Anterior cingulate cortex (tissue), 58 donors: Measurements from ENCODE around the gene CRYL1.
A peak's percentile ranks its signal among the peaks of the same experiment; 100 is the strongest.

Experiments used
- DNase-seq, 58 donors: peaks; one replicate each; lab custom pipeline; 2025; lab: John Stamatoyannopoulos, UW

CRYL1 gene

GRCh38 chr13:20389696-20390525 lies 135.7 kb downstream of the CRYL1 start:
- DNase-seq = no peak

DNA sequence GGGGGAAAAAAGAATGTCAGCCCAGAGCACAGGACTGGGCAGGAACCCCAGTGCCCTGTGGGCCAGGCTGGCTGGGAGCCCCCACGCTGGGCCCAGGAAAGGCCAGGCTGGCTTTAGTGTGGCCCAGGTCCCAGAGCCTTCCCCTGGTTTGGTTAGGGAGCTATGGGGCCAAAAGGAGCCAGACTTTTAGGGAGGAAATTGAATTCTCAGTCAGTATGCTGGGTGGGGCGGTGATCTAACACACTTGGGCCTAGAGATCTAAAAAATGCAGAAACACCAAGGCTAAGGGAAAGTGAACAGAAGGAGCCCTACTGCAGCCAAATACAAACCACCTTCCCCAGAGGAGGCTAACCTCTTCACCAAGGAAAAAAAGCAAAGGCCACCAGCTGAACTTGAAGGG lies 137.5 kb downstream of the CRYL1 start:
- DNase-seq = no peak

GRCh38 chr13:20387441-20387971 lies 138.2 kb downstream of the CRYL1 start:
- no peak for DNase-seq

DNA sequence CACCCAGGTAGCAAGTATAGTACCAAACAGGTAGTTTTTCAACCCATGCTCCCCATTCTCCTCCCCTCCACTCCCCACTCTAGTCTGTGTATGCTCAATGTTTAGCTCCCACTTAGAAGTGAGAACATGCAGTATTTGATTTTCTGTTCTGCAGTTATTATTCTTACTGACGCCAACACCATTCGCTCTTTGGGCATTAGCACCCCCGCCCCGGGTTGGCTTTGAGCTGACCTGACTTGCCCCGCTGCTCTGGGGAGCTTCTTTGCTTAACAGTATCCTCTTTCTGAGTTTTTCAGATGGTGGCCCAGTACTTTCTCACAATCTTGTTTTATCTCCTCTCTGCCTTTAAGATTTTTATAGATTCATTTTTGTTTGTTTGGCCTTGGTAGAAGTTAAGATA lies 138.7 kb downstream of the CRYL1 start:
- DNase-seq = no peak

DNA sequence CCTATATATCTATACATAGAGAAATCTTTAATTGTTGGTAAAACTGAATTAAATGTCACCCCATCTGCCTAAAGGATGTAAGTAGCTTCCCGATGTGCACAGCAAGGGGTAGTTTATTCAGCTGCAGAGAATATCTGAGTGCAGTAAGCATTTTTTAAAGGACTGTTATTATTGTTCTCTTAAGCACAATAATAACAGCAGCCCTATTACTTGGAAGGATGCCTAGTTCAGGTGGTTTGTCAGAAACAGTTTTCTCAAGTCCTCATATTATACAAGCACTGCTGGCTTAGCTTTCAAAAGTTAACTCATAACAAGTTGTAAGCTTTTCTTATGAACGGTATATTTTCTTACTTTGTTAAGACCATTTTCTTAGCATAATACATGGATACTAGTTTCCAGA lies 142.6 kb downstream of the CRYL1 start:
- no peak for DNase-seq

GRCh38 chr13:20381401-20381800 lies 144.3 kb downstream of the CRYL1 start:
- no peak for DNase-seq

GRCh38 chr13:20378721-20379120 lies 146.9 kb downstream of the CRYL1 start:
- DNase-seq = no peak

DNA sequence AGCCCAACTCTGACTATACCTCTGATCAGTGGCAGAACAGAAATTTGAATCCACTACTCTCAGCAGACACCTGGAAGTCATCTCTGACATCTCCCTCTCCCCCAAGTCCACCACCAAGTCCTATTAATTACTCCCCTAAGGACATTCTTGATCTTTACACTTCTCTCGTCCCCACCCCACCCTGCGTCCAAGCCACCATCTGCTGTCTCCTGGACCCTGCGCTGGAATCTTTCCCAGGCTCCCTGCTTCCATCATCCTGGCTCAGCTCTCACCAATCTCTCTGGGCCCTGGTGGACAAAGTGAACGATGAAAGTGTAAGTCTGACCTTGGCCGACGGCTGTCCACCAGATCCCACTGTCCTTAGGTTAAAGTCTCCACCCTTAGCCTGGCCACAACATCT lies 147.9 kb downstream of the CRYL1 start:
- no peak for DNase-seq

DNA sequence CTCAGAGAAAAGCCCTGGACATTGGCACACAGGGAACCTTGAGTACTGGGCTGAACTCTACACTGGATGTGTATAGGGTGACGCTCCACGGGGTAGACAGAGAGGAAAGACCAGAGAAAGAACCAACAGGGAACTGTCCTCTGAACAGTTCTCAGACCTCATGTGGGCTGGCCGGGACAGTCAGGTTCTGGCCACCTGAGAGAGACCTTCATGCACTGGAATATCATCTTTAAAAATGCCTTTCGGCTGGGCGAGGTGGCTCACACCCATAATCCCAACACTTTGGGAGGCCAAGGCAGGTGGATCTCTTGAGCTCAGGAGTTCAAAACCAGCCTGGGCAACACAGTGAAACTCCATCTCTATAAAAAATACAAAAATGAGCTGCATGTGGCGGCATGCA lies 149.8 kb downstream of the CRYL1 start:
- no peak for DNase-seq

GRCh38 chr13:20373861-20374260 lies 151.8 kb downstream of the CRYL1 start:
- no peak for DNase-seq

- no peak for DNase-seq
These were observed 153.8 kb downstream of the CRYL1 start for GRCh38 chr13:20371825-20372224.

DNA sequence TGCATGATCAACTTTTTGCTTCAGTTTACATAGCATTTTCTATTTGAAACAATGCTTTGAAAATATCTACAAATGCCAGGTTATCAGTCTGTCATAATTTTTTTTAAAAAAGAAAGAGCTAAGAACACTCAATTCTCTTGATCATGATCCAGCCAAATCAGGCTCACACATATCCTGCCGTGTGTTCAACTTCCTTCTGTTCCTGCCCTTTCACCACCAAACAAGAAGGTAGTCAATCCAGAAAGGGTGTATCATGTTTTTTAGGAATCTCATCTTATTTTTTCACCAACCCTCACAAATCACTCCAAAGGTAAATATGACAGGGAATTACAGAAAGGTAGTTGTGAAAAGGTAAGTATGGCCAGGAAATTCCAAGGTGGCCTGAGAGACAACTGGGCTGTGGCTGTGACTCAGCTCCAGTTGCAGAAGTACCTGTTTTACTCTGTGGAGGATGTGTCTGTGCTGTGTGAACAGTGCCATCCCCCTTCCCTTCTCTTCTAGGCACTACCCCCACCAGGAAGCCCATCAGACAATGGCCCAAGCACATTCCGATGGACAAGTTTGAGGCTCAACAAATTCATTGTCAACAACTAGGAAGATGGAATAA lies 154.7 kb downstream of the CRYL1 start:
- no peak for DNase-seq

DNA sequence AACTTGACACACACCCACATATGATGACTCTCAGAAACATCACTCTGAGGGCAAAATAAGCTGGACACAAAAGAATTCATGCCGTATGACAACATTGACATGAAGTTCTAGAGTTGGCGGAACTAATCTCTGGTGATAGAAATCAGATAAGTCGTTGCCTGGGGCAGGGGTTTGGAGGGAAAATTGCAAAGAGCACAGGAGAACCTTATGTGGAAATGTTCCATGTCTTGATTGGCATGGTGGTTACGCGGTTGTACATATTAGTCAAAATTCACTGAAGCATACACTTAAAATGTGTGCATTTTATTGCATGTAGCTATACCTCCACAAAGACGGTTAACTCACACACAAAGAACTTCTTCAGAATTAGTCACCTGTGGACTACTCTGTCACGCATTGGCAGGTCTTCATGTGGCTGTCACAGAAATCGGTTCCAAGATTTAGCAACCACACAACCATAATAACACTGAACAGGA lies 155.7 kb downstream of the CRYL1 start:
- DNase-seq = no peak

GRCh38 chr13:20366056-20366455 lies 159.6 kb downstream of the CRYL1 start:
- no peak for DNase-seq

DNA sequence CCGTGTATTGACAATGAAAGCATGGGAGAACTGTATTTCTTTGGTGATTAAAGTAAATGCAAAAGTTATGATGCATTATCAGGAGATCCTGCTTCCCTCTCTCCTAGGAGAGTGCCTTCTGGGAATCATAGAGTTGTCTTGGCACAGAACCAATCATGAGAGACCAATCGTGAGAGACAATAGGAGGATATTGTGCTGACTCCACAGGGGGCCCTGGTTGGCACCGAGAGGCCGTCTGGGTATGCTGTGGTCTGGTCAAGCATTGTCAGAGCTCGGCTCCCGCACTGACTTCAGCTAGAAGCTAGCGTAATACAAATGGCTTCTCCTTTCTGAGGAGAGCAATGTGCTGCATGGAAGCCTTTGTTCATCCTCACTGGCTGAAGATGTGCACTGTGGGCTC lies 162.1 kb downstream of the CRYL1 start:
- DNase-seq = peak in 1 of 58 donors; percentile 66

DNA sequence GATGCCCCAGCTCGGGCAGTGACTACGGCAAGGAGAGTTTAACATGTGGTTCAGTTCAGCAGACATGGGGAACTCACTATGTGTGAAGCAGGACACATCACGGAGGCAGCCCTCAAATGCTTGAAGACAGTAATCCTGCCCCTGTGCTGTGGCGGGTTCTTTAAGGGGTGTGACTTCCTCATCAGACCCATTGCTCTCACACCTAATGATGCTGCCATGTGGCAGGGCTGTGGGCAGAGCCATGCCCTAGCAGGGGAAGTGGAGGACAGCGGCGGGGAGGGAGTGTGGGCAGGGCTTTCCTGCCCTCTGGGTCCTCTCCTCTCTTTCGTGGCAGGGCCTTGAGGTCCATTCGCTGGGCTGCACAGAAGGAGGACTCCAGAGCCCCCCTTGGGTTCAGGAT lies 162.5 kb downstream of the CRYL1 start:
- DNase-seq = no peak

GRCh38 chr13:20362484-20363041 lies 163.1 kb downstream of the CRYL1 start:
- DNase-seq = no peak

GRCh38 chr13:20360835-20361412 lies 164.7 kb downstream of the CRYL1 start:
- no peak for DNase-seq

DNA sequence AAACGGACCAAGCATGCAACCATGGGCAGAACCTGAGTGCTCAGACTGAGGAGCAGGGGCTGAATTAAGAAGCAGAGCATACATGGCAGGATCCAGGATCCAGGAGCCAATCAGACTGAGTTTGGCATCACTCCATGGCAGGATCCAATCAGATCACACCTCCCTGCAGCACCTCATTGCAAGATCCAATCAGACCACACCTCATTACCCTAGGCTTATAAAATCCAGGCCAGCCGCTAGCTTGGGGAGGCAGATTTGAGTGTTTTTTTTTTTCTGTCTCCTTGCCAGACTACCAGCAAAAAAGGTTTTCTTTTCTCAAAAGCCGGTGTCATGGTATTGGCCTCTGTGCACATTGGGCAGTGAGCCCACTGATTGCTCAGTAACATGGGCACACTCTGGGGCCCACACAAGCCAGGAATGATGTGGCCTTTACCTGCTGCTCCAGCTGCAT lies 165.6 kb downstream of the CRYL1 start:
- peak in 8 of 58 donors; percentile 13 to 37 (median 30) for DNase-seq

- no peak for DNase-seq
These were observed 166.3 kb downstream of the CRYL1 start for GRCh38 chr13:20359335-20359734.

DNA sequence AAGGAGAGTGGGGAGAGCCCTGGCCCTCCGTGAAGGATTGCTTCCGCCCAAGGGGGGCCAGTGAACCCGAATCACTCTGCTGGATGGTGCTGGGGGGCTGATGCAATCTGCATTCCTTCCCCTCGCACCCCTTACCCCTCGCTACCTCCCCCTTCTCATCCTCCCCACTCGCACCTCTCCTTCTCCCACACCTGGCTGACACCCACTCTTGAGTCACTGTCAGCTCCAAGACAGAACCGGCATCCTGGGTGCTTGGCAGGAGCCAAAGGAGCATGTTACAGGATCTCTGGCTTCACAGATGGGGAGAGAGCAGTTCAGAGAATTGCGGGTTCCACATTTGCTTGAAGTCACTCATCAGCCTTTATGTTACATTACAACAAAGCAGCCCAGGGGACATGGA lies 167.6 kb downstream of the CRYL1 start:
- DNase-seq = no peak
